Thyroid gland (tissue), 4 donors: ENCODE measurements around the gene FARP2. TPM values are rescaled to one million over a fixed set of nuclear protein-coding genes. Genes with fewer than 3 reads are reported as not detected.

ENCODE experiments used
- DNase-seq, 2 donors: peaks; one replicate each; pipeline ENCODE4 v3.0.0-alpha.2; 2019
- H3K27ac ChIP-seq, 3 donors: fragments of 200-600 bp; sonication (generic); 1 replicate in 2 of 3; 2 replicates in 1 of 3; pipeline ENCODE4 v1.5.1; 2016 to 2019; ENCODE audit warnings: mild to moderate bottlenecking in 1 of 3, moderate library complexity in 1 of 3
- H3K27me3 ChIP-seq: fragments of 200-600 bp; sonication (generic); one replicate; pipeline ENCODE4 v1.5.1; 2019
- H3K36me3 ChIP-seq, 2 donors: fragments of 200-600 bp; sonication (generic); one replicate each; pipeline ENCODE4 v1.5.1; 2016 to 2019
- H3K4me1 ChIP-seq, 2 donors: fragments of 200-600 bp; sonication (generic); one replicate each; pipeline ENCODE4 v1.5.1; 2017 to 2019
- H3K4me3 ChIP-seq, 3 donors: fragments of 200-600 bp; sonication (generic); replicated peaks in 1 of 3; 1 replicate in 2 of 3; 2 replicates in 1 of 3; pipeline ENCODE4 v1.5.1; 2016; ENCODE audit warnings: mild to moderate bottlenecking in 1 of 3
- H3K9me3 ChIP-seq: fragments of 200-600 bp; sonication (generic); one replicate; pipeline ENCODE4 v1.5.1; 2017
- CTCF ChIP-seq, 6 experiments: fragments of 200-600 bp in 3 of 6; fragments of 450-650 bp in 3 of 6; sonication (generic) in 3 of 6; IDR thresholded peaks; one replicate each; pipeline ENCODE4 v1.5.1; 2016 to 2019; ENCODE audit warnings: antibody characterized with exemption in 6 of 6, mild to moderate bottlenecking in 2 of 6, inconsistent platforms in 1 of 6, moderate library complexity in 1 of 6
- POLR2A ChIP-seq, 2 donors: fragments of 450-650 bp; IDR thresholded peaks; one replicate each; pipeline ENCODE4 v1.6.1; 2017; ENCODE audit warnings: antibody characterized with exemption in 2 of 2, mild to moderate bottlenecking in 2 of 2, moderate library complexity in 1 of 2
- WGBS, 2 donors: methylation state at CpG; one replicate each; pipeline ENCODE4 v1.1.5; 2017; 5-methylcytosine and 5-hydroxymethylcytosine counted together
- intact Hi-C: fragments of 100-400 bp; cut with DNase I; formaldehyde crosslinking; loops from one replicate; pipeline ENCODE4 v1.15.1; 2023
- total RNA-seq, 4 donors: library from RNA; depleted of rRNA; stranded (reverse); fragments of >200 nt; gene quantifications; one replicate each; pipeline ENCODE4 v1.2.3, GENCODE V29; 2016

FARP2 gene
- total RNA-seq, 4 donors from 2014 or later, result 16.9 to 24.1 (median 20.3) TPM

- intact Hi-C loops, result loop anchor here (5.0 to 10.0 kb wide), 3 partner anchors 82 to 348 kb away; partner anchors contain the start of genes ING5 and STK25
- H3K27ac ChIP-seq, result peak overlapping the region in 1 of 3 donors; percentile 76
- peaks cover 7 to 19% of the 10 kb centered on the region in 2 donors for H3K36me3 ChIP-seq
- 42 to 44% methylated on average over 5 of the region's 5 CpGs for WGBS, 2 donors
- DNase-seq, result no peak
- H3K4me3 ChIP-seq, result peak overlapping the region; percentile 3 to 81 (median 51)
- TF ChIP-seq POLR2A (IDR thresholded peaks at IDR 0.05) (no peak), CTCF (IDR thresholded peaks at IDR 0.05) (no peak)
- H3K27me3 ChIP-seq, result no peaks in the 10 kb centered on the region
- peaks cover 11 to 21% of the 10 kb centered on the region in 2 donors for H3K4me1 ChIP-seq
- H3K9me3 ChIP-seq, result no peaks in the 10 kb centered on the region
These were observed 781 bp downstream of the FARP2 start for GRCh38 chr2:241356871-241357260.

GRCh38 chr2:241357531-241357930, 1.4 kb downstream of the FARP2 start:
- peaks cover 11 to 21% of the 10 kb centered on the region in 2 donors for H3K4me1 ChIP-seq
- no peak for TF ChIP-seq POLR2A (IDR thresholded peaks at IDR 0.05)
- TF ChIP-seq CTCF (IDR thresholded peaks at IDR 0.05), result no peak
- intact Hi-C loops, result loop anchor here (5.0 to 10.0 kb wide), 3 partner anchors 83 to 347 kb away; partner anchors contain the start of genes ING5 and STK25
- no peak for DNase-seq
- H3K9me3 ChIP-seq, result no peaks in the 10 kb centered on the region
- peaks cover under 1 to 12% of the 10 kb centered on the region in 2 donors for H3K36me3 ChIP-seq
- H3K4me3 ChIP-seq, result no peak overlapping the region
- H3K27ac ChIP-seq, result no peak overlapping the region
- H3K27me3 ChIP-seq, result no peaks in the 10 kb centered on the region
- WGBS, 2 donors, result 67 to 78% methylated on average over 3 of the region's 3 CpGs

GRCh38 chr2:241358470-241358869, 2.4 kb downstream of the FARP2 start:
- no peak for TF ChIP-seq CTCF (IDR thresholded peaks at IDR 0.05)
- TF ChIP-seq POLR2A (IDR thresholded peaks at IDR 0.05), result no peak
- DNase-seq, result no peak
- Histone ChIP-seq H3K27ac (no peak overlapping the region), H3K27me3 (no peaks in the 10 kb centered on the region), H3K4me3 (no peak overlapping the region), H3K36me3 (peaks cover 0 to 3% of the 10 kb centered on the region in 2 donors), H3K4me1 (peaks cover 11 to 21% of the 10 kb centered on the region in 2 donors), H3K9me3 (no peaks in the 10 kb centered on the region)
- WGBS, 2 donors, result 81 to 91% methylated on average over 5 of the region's 5 CpGs
- intact Hi-C loops, result loop anchor here (5.0 to 10.0 kb wide), 3 partner anchors 84 to 346 kb away; partner anchors contain the start of genes ING5 and STK25

- intact Hi-C loops, result loop anchor here (5.0 to 10.0 kb wide), 3 partner anchors 85 to 345 kb away; partner anchors contain the start of genes ING5 and STK25
- TF ChIP-seq CTCF (IDR thresholded peaks at IDR 0.05) (no peak), POLR2A (IDR thresholded peaks at IDR 0.05) (no peak)
- Histone ChIP-seq H3K9me3 (no peaks in the 10 kb centered on the region), H3K4me1 (peaks cover 11 to 21% of the 10 kb centered on the region in 2 donors), H3K4me3 (no peak overlapping the region), H3K27me3 (no peaks in the 10 kb centered on the region), H3K36me3 (no peaks in the 10 kb centered on the region), H3K27ac (no peak overlapping the region)
- 84 to 94% methylated on average over 7 of the region's 7 CpGs for WGBS, 2 donors
- DNase-seq, result no peak
These were observed 3.5 kb downstream of the FARP2 start for GRCh38 chr2:241359481-241360045.

- no peak for DNase-seq
- no peak for TF ChIP-seq CTCF (IDR thresholded peaks at IDR 0.05)
- no peak for TF ChIP-seq POLR2A (IDR thresholded peaks at IDR 0.05)
- H3K9me3 ChIP-seq, result no peaks in the 10 kb centered on the region
- H3K27ac ChIP-seq, result no peak overlapping the region
- WGBS, 2 donors, result 86% methylated on average over 7 of the region's 7 CpGs
- no peaks in the 10 kb centered on the region for H3K27me3 ChIP-seq
- intact Hi-C loops, result no loop called here
- no peak overlapping the region for H3K4me3 ChIP-seq
- no peaks in the 10 kb centered on the region for H3K36me3 ChIP-seq
- no peaks in the 10 kb centered on the region for H3K4me1 ChIP-seq
These were observed 7.3 kb downstream of the FARP2 start for GRCh38 chr2:241363426-241363825.
